SK-N-SH (cell line): Measurements from ENCODE around the gene ZFPL1. TPM values are rescaled to one million over a fixed set of nuclear protein-coding genes. Genes with fewer than 3 reads are reported as not detected.

Source experiments
- CTCF ChIA-PET: fragments of 300-600, 350-600 bp; formaldehyde crosslinking; extraction: SDS; loops from one replicate; lab custom pipeline; 2021; lab: Yijun Ruan, JAX
- POLR2A ChIA-PET: fragments of 350-600 bp; sonication (Branson Sonifier 250); formaldehyde crosslinking; extraction: SDS; loops from one replicate; lab custom pipeline; 2020; ENCODE audit warnings: antibody characterized with exemption, inconsistent platforms; lab: Yijun Ruan, JAX
- DNase-seq: peaks from one replicate; pipeline ENCODE4 v3.0.0; 2012
- H2AFZ ChIP-seq: fragments of 200-600 bp; sonication (generic); 2 replicates; pipeline ENCODE4 v1.8.1; 2016; ENCODE audit warnings: antibody characterized with exemption, mild to moderate bottlenecking, low read depth
- H3F3A ChIP-seq: fragments of 200-600 bp; sonication (generic); replicated peaks from 2 replicates; pipeline ENCODE3; 2016; ENCODE audit warnings: antibody characterized with exemption, mild to moderate bottlenecking; ENCODE audit not compliant: insufficient read depth
- H3K27ac ChIP-seq, 2 experiments: fragments of 200-500 bp in 1 of 2; fragments of 200-600 bp in 1 of 2; sonication (Bioruptor generic) in 1 of 2; sonication (generic), shearing (Covaris generic) in 1 of 2; 2 replicates each; pipeline versions ENCODE4 v1.5.1 to v1.6.1; 2014 to 2016; ENCODE audit warnings: low read depth in 2 of 2, inconsistent platforms in 1 of 2, low read length in 1 of 2, mild to moderate bottlenecking in 1 of 2, mixed read lengths in 1 of 2
- H3K27me3 ChIP-seq: fragments of 200-600 bp; sonication (generic), shearing (Covaris generic); 2 replicates; pipeline ENCODE4 v1.6.1; 2016; ENCODE audit warnings: mixed run types; ENCODE audit not compliant: insufficient read depth
- H3K36me3 ChIP-seq, 2 experiments: fragments of 200-500 bp in 1 of 2; fragments of 200-600 bp in 1 of 2; sonication (Bioruptor generic) in 1 of 2; sonication (generic) in 1 of 2; replicated peaks in 1 of 2; 2 replicates each; pipeline versions ENCODE3 to v1.5.1; 2014 to 2016; ENCODE audit warnings: low read length in 1 of 2, mild to moderate bottlenecking in 1 of 2; ENCODE audit not compliant: insufficient read depth in 2 of 2, control insufficient read depth in 1 of 2
- H3K4me1 ChIP-seq, 2 experiments: fragments of 200-500 bp in 1 of 2; fragments of 200-600 bp in 1 of 2; sonication (Bioruptor generic) in 1 of 2; sonication (generic), shearing (Covaris generic) in 1 of 2; 2 replicates each; pipeline versions ENCODE4 v1.5.1 to v1.6.1; 2014 to 2016; ENCODE audit warnings: low read depth in 1 of 2, low read length in 1 of 2, mixed run types in 1 of 2; ENCODE audit not compliant: insufficient read depth in 2 of 2, control insufficient read depth in 1 of 2
- H3K4me2 ChIP-seq: fragments of 200-600 bp; sonication (generic), shearing (Covaris generic); 2 replicates; pipeline ENCODE4 v1.6.1; 2017; ENCODE audit warnings: mixed run types
- H3K4me3 ChIP-seq, 2 experiments: fragments of 200-500 bp in 1 of 2; fragments of 200-600 bp in 1 of 2; sonication (Bioruptor generic) in 1 of 2; sonication (generic), shearing (Covaris generic) in 1 of 2; 2 replicates each; pipeline versions ENCODE4 v1.5.1 to v1.8.1; 2014 to 2016; ENCODE audit warnings: low read depth in 2 of 2, inconsistent platforms in 1 of 2, low read length in 1 of 2, mild to moderate bottlenecking in 1 of 2, mixed read lengths in 1 of 2, moderate library complexity in 1 of 2
- H3K79me2 ChIP-seq: fragments of 200-600 bp; sonication (generic); 2 replicates; pipeline ENCODE4 v1.8.1; 2017; ENCODE audit warnings: mild to moderate bottlenecking; ENCODE audit not compliant: insufficient read depth
- H3K9ac ChIP-seq: fragments of 200-600 bp; sonication (generic); 2 replicates; pipeline ENCODE4 v1.6.1; 2017; ENCODE audit warnings: mixed run types
- H3K9me2 ChIP-seq: fragments of 200-600 bp; sonication (generic); 2 replicates; pipeline ENCODE4 v1.6.1; 2017; ENCODE audit warnings: mixed run types
- H3K9me3 ChIP-seq: fragments of 200-600 bp; sonication (generic); 2 replicates; pipeline ENCODE4 v1.6.1; 2017; ENCODE audit warnings: mixed run types, mild to moderate bottlenecking, moderate library complexity
- H4K20me1 ChIP-seq: fragments of 200-600 bp; sonication (generic); 2 replicates; pipeline ENCODE4 v1.6.1; 2017; ENCODE audit warnings: mild to moderate bottlenecking, mixed run types; ENCODE audit not compliant: insufficient read depth
- ELF1 ChIP-seq: IDR thresholded peaks from 2 replicates; pipeline ENCODE4 v1.4.0; 2012
- EP300 ChIP-seq, 2 experiments: IDR thresholded peaks; 2 replicates each; pipeline versions ENCODE4 v1.4.0 to v1.6.1; 2012; ENCODE audit warnings: borderline replicate concordance in 1 of 2, low read depth in 1 of 2, low read length in 1 of 2
- FOSL2 ChIP-seq: IDR thresholded peaks from 2 replicates; pipeline ENCODE4 v1.4.0; 2012; ENCODE audit warnings: low read depth, mild to moderate bottlenecking, moderate library complexity, borderline replicate concordance
- GABPA ChIP-seq: IDR thresholded peaks from 2 replicates; pipeline ENCODE4 v1.4.0; 2012; ENCODE audit warnings: low read depth, mild to moderate bottlenecking
- GATA2 ChIP-seq: sonication (generic); formaldehyde crosslinking; IDR thresholded peaks from 2 replicates; pipeline ENCODE4 v1.5.0; 2020; ENCODE audit warnings: mild to moderate bottlenecking, missing genetic modification reagents
- JUND ChIP-seq: IDR thresholded peaks from 2 replicates; pipeline ENCODE4 v1.4.0; 2012
- MXI1 ChIP-seq: IDR thresholded peaks from 2 replicates; pipeline ENCODE4 v1.6.1; 2012; ENCODE audit warnings: mild to moderate bottlenecking, low read depth, low read length, improper control_type of control experiment
- NFIC ChIP-seq: IDR thresholded peaks from 2 replicates; pipeline ENCODE4 v1.4.0; 2012; ENCODE audit warnings: borderline replicate concordance
- NRF1 ChIP-seq: IDR thresholded peaks from 2 replicates; pipeline ENCODE4 v1.6.1; 2012; ENCODE audit warnings: low read depth, mild to moderate bottlenecking, low read length
- PBX3 ChIP-seq: IDR thresholded peaks from 2 replicates; pipeline ENCODE4; 2012
- POLR2AphosphoS5 ChIP-seq: IDR thresholded peaks from 2 replicates; pipeline ENCODE4 v1.6.1; 2012; ENCODE audit warnings: low read depth, low read length
- RAD21 ChIP-seq: IDR thresholded peaks from 2 replicates; pipeline ENCODE4 v1.6.1; 2012; ENCODE audit warnings: mild to moderate bottlenecking, low read length
- REST ChIP-seq: IDR thresholded peaks from 2 replicates; pipeline ENCODE4 v1.6.1; 2012; ENCODE audit warnings: mild to moderate bottlenecking, low read depth, low read length, moderate library complexity
- RFX5 ChIP-seq: IDR thresholded peaks from 2 replicates; pipeline ENCODE4 v1.6.1; 2012; ENCODE audit warnings: mild to moderate bottlenecking, improper control_type of control experiment, low read length
- RXRA ChIP-seq: IDR thresholded peaks from 2 replicates; pipeline ENCODE4 v1.4.0; 2012; ENCODE audit warnings: low read depth, mild to moderate bottlenecking, borderline replicate concordance
- SMC3 ChIP-seq: IDR thresholded peaks from 2 replicates; pipeline ENCODE4 v1.6.1; 2012; ENCODE audit warnings: low read depth, low read length, improper control_type of control experiment
- TEAD4 ChIP-seq: IDR thresholded peaks from 2 replicates; pipeline ENCODE4 v1.4.0; 2012; ENCODE audit warnings: mild to moderate bottlenecking, borderline replicate concordance; ENCODE audit not compliant: insufficient read depth
- YY1 ChIP-seq: IDR thresholded peaks from 2 replicates; pipeline ENCODE4 v1.4.0; 2012; ENCODE audit warnings: low read depth, mild to moderate bottlenecking
- WGBS: methylation state at CpG from one replicate; pipeline ENCODE4 v1.1.6; 2017; ENCODE audit warnings: low lambda C conversion rate; 5-methylcytosine and 5-hydroxymethylcytosine counted together
- polyA plus RNA-seq, 3 experiments: library from polyadenylated mRNA; depleted of rRNA; stranded (reverse); fragments of >200 nt; gene quantifications; 2 replicates each; pipeline ENCODE4 v1.2.3, GENCODE V29; 2012
- TF ChIP-seq, protein P1 (sequence below): fragments of 150-350 bp; IDR thresholded peaks from 2 replicates; pipeline ENCODE4 v1.6.1; 2016; ENCODE audit warnings: mild to moderate bottlenecking, low read depth, low read length
- TF ChIP-seq, protein P2 (sequence below): fragments of 200-600 bp; sonication (generic); IDR thresholded peaks from 2 replicates; pipeline ENCODE4 v1.6.1; 2017; ENCODE audit warnings: antibody characterized with exemption, mild to moderate bottlenecking, moderate library complexity

ZFPL1 gene
- polyA plus RNA-seq, 1 of the 3 experiments (the other 2 are of a cell fraction) = 75.9 TPM

DNA sequence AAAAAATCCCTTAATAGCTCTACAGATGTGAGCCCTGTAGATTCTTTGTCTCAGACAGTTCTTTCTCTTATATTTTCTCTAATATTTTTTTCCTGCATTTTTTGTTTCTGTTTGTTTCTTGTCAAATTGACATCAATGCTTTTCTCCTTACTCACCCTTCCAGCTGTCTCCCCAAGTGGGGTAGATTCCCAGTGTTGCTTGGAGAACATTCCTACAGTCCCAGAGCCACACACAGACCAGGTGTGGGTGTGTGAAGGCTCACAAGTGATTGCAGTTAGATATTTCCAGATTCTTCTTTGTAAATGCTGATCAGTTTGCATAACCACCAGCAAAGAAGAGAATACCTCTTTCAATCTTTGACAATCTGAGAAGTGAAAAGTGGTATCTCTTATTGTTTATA is 19.5 kb downstream of the ZFPL1 start:
- H3F3A ChIP-seq = no peaks in the 10 kb centered on the region
- H3K27me3 ChIP-seq = no peaks in the 10 kb centered on the region
- H3K9me3 ChIP-seq = no peaks in the 10 kb centered on the region
- no peak for DNase-seq
- CTCF ChIA-PET = interaction anchor here (1.1 to 12.6 kb wide), 2 partner anchors 9 to 90 kb away, joined by 3 to 150 read pairs; partner anchors contain the start of genes ARL2 and TM7SF2
- H4K20me1 ChIP-seq = peaks cover 9% of the 10 kb centered on the region
- peaks cover 59% of the 10 kb centered on the region for H3K79me2 ChIP-seq
- H3K27ac ChIP-seq = no peak overlapping the region
- H3K9me2 ChIP-seq = no peaks in the 10 kb centered on the region
- POLR2A ChIA-PET = interaction anchor here (0.7 to 2.5 kb wide), 2 partner anchors 8 to 25 kb away, joined by 5 to 7 read pairs; partner anchors contain the start of gene TM7SF2
- peaks cover 8 to 9% of the 10 kb centered on the region in 2 experiments for H3K36me3 ChIP-seq
- H3K4me1 ChIP-seq = no peaks in the 10 kb centered on the region; a peak in 1 of 4 replicates
- TF ChIP-seq TEAD4 = no peak
- TF ChIP-seq FOSL2 = no peak
- TF ChIP-seq SMC3 = no peak
- TF ChIP-seq RXRA = no peak
- no peak for TF ChIP-seq RAD21
- no peak for TF ChIP-seq MXI1
- TF ChIP-seq EP300 (IDR thresholded peaks at IDR 0.05; ENCODE audit: borderline replicate concordance in 1 of 2, low read depth in 1 of 2, low read length in 1 of 2) = no peak
- no peak for TF ChIP-seq JUND
- TF ChIP-seq, protein P1, sequence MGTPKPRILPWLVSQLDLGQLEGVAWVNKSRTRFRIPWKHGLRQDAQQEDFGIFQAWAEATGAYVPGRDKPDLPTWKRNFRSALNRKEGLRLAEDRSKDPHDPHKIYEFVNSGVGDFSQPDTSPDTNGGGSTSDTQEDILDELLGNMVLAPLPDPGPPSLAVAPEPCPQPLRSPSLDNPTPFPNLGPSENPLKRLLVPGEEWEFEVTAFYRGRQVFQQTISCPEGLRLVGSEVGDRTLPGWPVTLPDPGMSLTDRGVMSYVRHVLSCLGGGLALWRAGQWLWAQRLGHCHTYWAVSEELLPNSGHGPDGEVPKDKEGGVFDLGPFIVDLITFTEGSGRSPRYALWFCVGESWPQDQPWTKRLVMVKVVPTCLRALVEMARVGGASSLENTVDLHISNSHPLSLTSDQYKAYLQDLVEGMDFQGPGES = no peak
- TF ChIP-seq NFIC = no peak
- no peak for TF ChIP-seq PBX3
- no peak for TF ChIP-seq RFX5
- no peak overlapping the region for H3K4me3 ChIP-seq
- no peak overlapping the region for H3K9ac ChIP-seq
- no peak overlapping the region for H2AFZ ChIP-seq
- no peak overlapping the region for H3K4me2 ChIP-seq

GRCh38 chr11:65104628-65105027 is 20.6 kb downstream of the ZFPL1 start:
- Histone ChIP-seq H3K4me1 (no peaks in the 10 kb centered on the region; a peak in 1 of 4 replicates), H3K27ac (no peak overlapping the region), H3K4me2 (no peak overlapping the region), H2AFZ (no peak overlapping the region), H3F3A (no peaks in the 10 kb centered on the region), H3K9me2 (no peaks in the 10 kb centered on the region), H3K79me2 (peaks cover 47% of the 10 kb centered on the region; the same call in 1 of the 2 replicates), H3K27me3 (no peaks in the 10 kb centered on the region), H3K36me3 (peaks cover 8 to 16% of the 10 kb centered on the region in 2 experiments), H3K9me3 (no peaks in the 10 kb centered on the region), H3K9ac (no peak overlapping the region), H3K4me3 (no peak overlapping the region), H4K20me1 (peaks cover 9% of the 10 kb centered on the region)
- DNase-seq = no peak
- POLR2A ChIA-PET = no interaction called here
- WGBS = 90% methylated on average over 4 of the region's 4 CpGs
- CTCF ChIA-PET = interaction anchor here (12.6 kb wide), 1 partner anchor 8 kb away, joined by 150 read pairs; the partner anchor contains the start of gene TM7SF2
- no peak for TF ChIP-seq GATA2
- TF ChIP-seq, protein P2, sequence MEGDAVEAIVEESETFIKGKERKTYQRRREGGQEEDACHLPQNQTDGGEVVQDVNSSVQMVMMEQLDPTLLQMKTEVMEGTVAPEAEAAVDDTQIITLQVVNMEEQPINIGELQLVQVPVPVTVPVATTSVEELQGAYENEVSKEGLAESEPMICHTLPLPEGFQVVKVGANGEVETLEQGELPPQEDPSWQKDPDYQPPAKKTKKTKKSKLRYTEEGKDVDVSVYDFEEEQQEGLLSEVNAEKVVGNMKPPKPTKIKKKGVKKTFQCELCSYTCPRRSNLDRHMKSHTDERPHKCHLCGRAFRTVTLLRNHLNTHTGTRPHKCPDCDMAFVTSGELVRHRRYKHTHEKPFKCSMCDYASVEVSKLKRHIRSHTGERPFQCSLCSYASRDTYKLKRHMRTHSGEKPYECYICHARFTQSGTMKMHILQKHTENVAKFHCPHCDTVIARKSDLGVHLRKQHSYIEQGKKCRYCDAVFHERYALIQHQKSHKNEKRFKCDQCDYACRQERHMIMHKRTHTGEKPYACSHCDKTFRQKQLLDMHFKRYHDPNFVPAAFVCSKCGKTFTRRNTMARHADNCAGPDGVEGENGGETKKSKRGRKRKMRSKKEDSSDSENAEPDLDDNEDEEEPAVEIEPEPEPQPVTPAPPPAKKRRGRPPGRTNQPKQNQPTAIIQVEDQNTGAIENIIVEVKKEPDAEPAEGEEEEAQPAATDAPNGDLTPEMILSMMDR = no peak
- TF ChIP-seq YY1 = no peak
- no peak for TF ChIP-seq RFX5
- no peak for TF ChIP-seq REST
- no peak for TF ChIP-seq NFIC
- no peak for TF ChIP-seq MXI1
- no peak for TF ChIP-seq RXRA
- TF ChIP-seq NRF1 = no peak
- TF ChIP-seq POLR2AphosphoS5 = no peak
- TF ChIP-seq GABPA = no peak
- TF ChIP-seq ELF1 = no peak
